Dermis lymphatic vessel endothelial cell (primary cell): ENCODE measurements around the gene COX19. TPM values are rescaled to one million over a fixed set of nuclear protein-coding genes. Genes with fewer than 3 reads are reported as not detected.

Source experiments
- total RNA-seq: library from RNA; depleted of rRNA; stranded (reverse); fragments of >200 nt; gene quantifications from 2 replicates; pipeline ENCODE4 v1.2.1, GENCODE V29; 2014

Gene COX19, protein sequence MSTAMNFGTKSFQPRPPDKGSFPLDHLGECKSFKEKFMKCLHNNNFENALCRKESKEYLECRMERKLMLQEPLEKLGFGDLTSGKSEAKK
- 6.3 and 6.8 TPM in 2 replicates for total RNA-seq

DNA sequence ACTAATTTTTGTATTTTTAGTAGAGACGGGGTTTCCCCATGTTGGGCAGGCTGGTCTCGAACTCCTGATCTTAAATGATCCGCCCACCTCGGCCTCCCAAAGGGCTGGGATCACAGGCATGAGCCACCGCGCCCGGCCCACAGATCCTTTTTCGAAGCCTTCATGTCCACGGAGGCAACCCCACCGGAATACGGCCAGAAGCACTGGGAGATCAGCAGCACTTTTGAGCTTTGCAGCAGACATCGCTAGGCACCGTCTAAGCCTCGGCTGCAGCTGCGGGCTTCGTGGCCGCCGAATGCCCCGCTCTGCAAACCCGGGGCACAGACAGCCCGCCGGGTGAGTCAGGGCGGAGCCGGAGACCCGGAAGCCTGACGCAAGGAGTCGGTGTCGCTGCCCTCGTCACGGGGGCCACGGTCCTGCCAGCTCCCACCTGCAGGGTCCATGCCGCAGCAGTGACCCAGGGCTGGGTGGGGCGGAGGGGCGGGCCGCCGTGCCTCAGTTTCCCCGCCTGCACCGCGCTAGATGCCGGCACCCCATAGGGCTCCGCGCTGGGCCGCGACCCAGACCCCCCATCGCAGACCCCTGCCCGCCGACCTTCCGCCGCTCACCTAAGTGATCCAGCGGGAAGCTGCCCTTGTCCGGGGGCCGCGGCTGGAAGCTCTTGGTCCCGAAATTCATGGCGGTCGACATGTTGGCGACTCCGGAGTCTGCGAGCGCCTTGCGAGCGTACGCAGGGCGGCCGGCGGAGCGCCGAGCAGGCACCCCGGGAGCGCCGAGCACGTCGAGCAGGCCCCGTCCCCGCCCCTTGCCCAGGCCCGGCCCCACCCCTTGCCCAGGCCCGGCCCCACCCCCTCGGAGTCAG lies at the start of gene COX19:
TSS of gene COX19 (minus strand) at position 730 of the 862 bp plus-strand sequence. CDS start at position 690, 40 bp downstream.

DNA sequence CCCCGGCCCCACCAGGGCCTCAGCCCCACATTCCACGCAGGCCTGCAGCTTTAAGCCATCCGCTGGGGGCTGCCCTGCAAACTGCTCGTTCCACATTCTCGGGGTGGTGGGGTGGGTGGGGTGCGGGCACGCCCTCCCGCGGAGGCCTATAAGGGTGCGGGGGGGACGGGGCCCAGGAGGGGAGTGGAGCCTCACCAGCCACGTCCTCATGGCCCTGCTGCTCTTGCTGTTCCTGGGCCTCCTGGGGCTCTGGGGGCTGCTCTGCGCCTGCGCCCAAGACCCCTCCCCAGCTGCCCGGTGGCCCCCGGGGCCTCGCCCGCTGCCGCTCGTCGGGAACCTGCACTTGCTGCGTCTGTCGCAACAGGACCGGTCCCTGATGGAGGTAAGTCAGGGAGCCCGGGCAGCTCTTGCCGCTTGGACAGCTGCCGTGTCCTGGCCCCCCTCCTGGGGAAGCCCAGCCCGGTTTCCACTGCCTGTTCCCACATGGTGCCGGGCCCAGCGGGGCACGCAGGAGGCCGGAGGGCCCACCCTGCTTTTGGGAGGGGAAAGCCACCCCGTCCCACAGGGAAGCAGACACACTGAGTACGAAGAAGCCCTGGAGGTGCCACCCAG lies 7.8 kb upstream of the COX19 start, which contains the start of gene CYP2W1:
TSS of gene CYP2W1 (plus strand) at position 178 of the 612 bp plus-strand sequence. CDS start at position 209, 31 bp downstream.

DNA sequence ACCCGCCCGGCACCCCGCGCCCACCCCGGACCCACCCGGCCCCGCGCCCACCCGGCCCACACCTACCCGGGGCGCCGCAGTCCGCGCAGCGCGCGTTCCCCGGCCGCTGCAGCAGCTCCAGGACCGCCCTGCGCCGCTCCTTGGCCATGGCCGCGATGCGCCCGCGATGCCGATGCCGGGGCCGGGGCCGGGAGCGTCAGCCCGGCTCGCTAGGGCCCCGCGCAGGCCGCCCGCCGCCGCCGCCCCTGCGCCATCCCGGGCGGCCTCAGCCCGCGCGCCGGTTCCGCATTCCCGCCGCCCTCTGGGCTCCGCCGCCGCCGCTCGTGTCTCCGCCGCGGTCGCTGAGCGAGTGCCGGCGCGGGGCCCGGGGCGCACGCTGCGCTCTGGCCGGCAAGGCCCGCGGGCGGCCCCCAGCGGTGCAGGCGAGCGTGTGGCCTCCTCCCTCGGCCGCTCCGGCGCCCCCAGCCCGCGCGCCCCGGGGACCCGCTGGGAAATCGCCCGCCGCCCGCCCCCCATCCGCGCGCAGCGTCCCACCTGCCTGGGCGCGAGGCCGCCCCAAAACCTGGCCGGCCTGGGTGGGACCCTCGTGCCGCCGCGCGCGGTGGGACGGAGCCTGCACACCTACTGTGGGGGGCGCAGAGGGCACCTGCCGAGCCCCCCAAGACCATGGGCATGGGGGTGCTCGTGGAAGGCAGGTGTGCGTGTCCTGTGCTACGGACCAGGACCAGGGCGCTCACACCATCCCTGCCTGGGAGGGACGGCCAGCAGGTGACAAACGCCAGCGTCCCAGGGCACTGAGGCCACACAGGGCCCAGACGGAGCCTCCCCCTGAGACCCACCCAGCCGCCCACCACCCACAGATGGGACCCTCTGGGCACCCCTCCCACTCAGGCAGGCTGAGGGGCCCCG lies 20.8 kb downstream of the COX19 start, which contains the start of gene ADAP1:
TSS of gene ADAP1 (minus strand) at position 351 of the 909 bp plus-strand sequence. CDS start at position 148, 203 bp downstream.

Other genes with a start within 250 kb of the COX19 start
- 9.6 and 14.3 TPM in 2 replicates for gene DNAAF5, start 248.8 kb downstream of the COX19 start, total RNA-seq
- 59.9 and 66.4 TPM in 2 replicates for gene PRKAR1B, start 248.3 kb downstream of the COX19 start, total RNA-seq
- 171 and 175 TPM in 2 replicates for gene SUN1, start 143.1 kb downstream of the COX19 start, total RNA-seq
- gene GET4, start 99.0 kb downstream of the COX19 start, total RNA-seq = 30.0 and 35.3 TPM in 2 replicates
- gene ADAP1, start 20.9 kb downstream of the COX19 start, total RNA-seq = 1.4 and 5.0 TPM in 2 replicates
- gene CYP2W1, start 7.6 kb upstream of the COX19 start, total RNA-seq = not detected in 2 replicates
- gene GPR146, start 69.0 kb upstream of the COX19 start, total RNA-seq = 21.7 and 24.7 TPM in 2 replicates
- gene GPER1, start 112.6 kb upstream of the COX19 start, total RNA-seq = 0.86 and 0.87 TPM in 2 replicates
- 14.1 and 14.2 TPM in 2 replicates for gene ZFAND2A, start 184.6 kb upstream of the COX19 start, total RNA-seq